ENCODE measurements around the gene UNC5CL. TPM values are rescaled to one million over a fixed set of nuclear protein-coding genes. Genes with fewer than 3 reads are reported as not detected.

Gene UNC5CL
- total RNA-seq, 4 donors from 2014 or later: 0.07 to 1.2 (median 0.37) TPM

DNA sequence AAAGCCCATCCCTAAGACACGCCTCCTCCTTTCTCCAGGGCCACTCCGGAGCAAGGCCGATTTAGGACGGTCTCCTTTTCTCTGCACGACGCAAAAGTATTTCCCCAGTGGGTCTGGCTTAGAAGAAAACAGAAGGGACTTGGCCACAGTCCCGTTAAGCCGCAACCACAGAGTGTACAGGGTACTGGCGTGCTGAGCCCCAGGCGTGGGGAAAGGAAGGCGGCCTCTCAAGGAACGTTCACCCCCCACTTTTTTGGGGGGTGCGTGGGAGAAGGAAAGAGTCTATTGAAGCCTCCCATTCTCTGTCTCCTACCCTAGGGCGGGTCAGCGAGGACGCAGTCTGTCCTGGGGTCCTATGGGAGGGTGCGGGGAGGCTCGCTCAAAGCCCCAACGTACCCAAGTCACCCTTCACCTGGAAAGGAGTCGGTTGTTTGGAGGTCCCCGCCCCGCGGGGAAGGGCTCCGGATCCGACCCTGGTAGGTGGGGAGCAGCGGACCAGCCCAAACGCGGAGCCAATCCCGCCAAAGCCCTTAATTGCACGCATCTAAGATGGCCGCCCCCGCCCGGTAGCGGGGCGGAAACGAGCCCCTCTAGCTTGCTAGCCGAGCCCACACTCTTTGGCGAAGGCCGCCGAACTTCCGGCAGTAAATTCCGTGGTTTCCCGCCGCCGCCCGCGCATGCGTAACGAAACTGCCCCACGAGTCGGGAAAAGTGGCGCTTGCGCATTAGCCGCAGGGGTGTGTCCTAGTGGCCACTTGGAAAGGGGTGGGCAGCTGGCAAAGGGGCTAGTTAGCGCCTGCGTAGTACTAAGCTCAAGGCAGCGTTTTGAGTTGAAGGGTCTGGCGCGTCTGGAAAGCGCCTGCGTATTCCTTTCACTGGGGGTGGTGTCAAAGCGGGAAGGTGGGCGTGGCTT, 33.2 kb upstream of the UNC5CL start, which contains the start of gene OARD1:
TSS of gene OARD1 (minus strand) at position 434 of the 913 bp plus-strand sequence. CDS start 722 bp downstream, outside the sequence.
- Histone ChIP-seq H3K4me3 (peak within 1 kb of the TSS; percentile 86 to 99), H3K9me3 (no peaks in the 10 kb centered on the region), H3K27ac (peak within 1 kb of the TSS; percentile 96 to 100 (median 100)), H3K4me1 (peaks cover 7 to 44% (median 13%) of the 10 kb centered on the region in 3 donors), H3K27me3 (no peaks in the 10 kb centered on the region), H3K36me3 (peaks cover 0 to 28% of the 10 kb centered on the region in 2 donors)
- TF ChIP-seq POLR2AphosphoS5 (IDR thresholded peaks at IDR 0.05) (peak; percentile 73), POLR2A (IDR thresholded peaks at IDR 0.05) (peak; percentile 69 to 79), EP300 (IDR thresholded peaks at IDR 0.05) (no peak)
- TF ChIP-seq, protein P1, sequence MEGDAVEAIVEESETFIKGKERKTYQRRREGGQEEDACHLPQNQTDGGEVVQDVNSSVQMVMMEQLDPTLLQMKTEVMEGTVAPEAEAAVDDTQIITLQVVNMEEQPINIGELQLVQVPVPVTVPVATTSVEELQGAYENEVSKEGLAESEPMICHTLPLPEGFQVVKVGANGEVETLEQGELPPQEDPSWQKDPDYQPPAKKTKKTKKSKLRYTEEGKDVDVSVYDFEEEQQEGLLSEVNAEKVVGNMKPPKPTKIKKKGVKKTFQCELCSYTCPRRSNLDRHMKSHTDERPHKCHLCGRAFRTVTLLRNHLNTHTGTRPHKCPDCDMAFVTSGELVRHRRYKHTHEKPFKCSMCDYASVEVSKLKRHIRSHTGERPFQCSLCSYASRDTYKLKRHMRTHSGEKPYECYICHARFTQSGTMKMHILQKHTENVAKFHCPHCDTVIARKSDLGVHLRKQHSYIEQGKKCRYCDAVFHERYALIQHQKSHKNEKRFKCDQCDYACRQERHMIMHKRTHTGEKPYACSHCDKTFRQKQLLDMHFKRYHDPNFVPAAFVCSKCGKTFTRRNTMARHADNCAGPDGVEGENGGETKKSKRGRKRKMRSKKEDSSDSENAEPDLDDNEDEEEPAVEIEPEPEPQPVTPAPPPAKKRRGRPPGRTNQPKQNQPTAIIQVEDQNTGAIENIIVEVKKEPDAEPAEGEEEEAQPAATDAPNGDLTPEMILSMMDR (IDR thresholded peaks at IDR 0.05): peak in 1 of 4 experiments; percentile 32
- ATAC-seq: peak; percentile 89
- 0% methylated on average over 4 of the region's 63 CpGs; no CpG with 5 or more reads in 1 of the 2 donors for WGBS, 2 donors (ENCODE audit: low coverage in 1 of 2)

DNA sequence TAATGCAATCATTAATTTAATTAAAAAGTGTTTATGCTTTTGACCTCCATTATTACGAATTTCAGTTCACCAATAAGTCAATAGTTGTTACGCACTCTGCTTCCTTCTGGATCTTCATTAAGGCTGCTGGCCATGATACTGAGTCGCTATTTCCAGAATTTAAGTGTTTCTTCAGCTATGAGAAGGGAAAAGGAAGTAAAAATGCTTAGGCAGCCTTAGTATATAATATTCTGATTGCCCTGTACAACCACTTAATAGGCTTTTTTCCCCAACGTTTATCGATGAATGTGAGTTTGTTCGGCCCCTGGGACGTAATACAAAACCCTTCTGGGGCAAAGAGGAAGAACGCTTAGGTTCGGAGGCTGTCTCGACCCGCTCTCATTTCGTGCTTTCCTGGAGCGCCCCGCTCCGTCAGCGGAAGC, 32.5 kb upstream of the UNC5CL start:
- H3K4me3 ChIP-seq: peak overlapping the region; percentile 59 to 86
- ATAC-seq: no peak
- no peak for TF ChIP-seq EP300 (IDR thresholded peaks at IDR 0.05)
- TF ChIP-seq, protein P1 (IDR thresholded peaks at IDR 0.05): peak in 2 of 4 experiments; percentile 7 to 27
- no peaks in the 10 kb centered on the region for H3K9me3 ChIP-seq
- peaks cover 7 to 46% (median 13%) of the 10 kb centered on the region in 3 donors for H3K4me1 ChIP-seq
- H3K36me3 ChIP-seq: peaks cover 0 to 30% of the 10 kb centered on the region in 2 donors
- peak overlapping the region; percentile 95 to 100 (median 98) for H3K27ac ChIP-seq
- H3K27me3 ChIP-seq: no peaks in the 10 kb centered on the region
- WGBS, 2 donors (ENCODE audit: low coverage in 1 of 2): 0 to 2% methylated on average over 4 to 15 of the region's 16 CpGs

DNA sequence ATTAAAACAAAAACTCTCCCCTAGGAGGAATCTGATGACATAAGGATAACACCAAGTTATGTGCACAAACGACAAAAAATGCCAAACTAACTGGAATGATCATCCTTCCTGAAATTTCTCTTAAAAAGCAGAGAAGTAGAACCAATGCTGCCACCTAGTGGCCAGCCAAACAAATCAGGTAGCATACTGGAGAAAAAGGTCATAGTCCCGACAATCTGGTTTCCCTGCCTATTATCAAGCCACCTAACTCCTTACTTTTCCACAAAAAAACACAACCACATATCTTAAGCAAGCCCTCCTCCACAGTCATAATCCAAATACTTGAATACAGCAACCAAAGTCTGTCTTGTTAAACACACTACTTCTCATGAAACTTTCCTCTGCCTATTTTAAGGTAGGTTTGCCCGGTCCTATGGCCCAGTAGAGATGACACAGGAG, 27.9 kb upstream of the UNC5CL start:
- TF ChIP-seq POLR2A (IDR thresholded peaks at IDR 0.05): no peak
- TF ChIP-seq, protein P1 (IDR thresholded peaks at IDR 0.05): peak; percentile 77 to 87 (median 80)
- TF ChIP-seq POLR2AphosphoS5 (IDR thresholded peaks at IDR 0.05): no peak
- TF ChIP-seq EP300 (IDR thresholded peaks at IDR 0.05): no peak
- 0 to 21% methylated on average over 2 to 3 of the region's 3 CpGs for WGBS, 2 donors (ENCODE audit: low coverage in 1 of 2)
- ATAC-seq: no peak
- H3K36me3 ChIP-seq: peaks cover 4 to 69% of the 10 kb centered on the region in 2 donors
- peaks cover 4 to 32% (median 7%) of the 10 kb centered on the region in 3 donors for H3K4me1 ChIP-seq
- H3K27me3 ChIP-seq: no peaks in the 10 kb centered on the region
- H3K4me3 ChIP-seq: no peak overlapping the region
- H3K27ac ChIP-seq: no peak overlapping the region
- H3K9me3 ChIP-seq: no peaks in the 10 kb centered on the region

DNA sequence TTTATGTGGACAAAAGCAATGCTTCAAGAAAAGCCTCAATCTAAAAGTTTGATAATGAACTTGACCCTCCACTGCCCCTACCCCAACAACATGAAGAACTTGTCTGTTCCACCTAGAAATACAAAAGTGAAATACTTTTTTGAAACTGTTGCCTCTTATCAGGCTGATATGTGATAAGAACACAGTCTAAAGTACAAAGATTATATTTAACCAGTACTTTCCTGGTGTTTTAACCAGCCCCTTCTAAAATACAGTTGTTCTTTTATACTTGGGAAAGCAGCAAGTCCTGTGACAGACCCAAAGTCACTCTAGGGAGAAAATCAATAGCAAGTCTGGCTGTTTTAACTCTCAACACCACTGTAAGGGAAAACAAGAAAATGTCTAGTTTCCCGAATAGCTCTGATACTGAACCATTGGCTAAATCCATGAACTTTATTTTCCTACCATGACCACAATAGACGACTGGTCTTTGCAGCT, 26.6 kb upstream of the UNC5CL start:
- peaks cover 0 to 33% (median 0%) of the 10 kb centered on the region in 3 donors for H3K4me1 ChIP-seq
- no peak overlapping the region for H3K4me3 ChIP-seq
- H3K36me3 ChIP-seq: peaks cover 4 to 77% of the 10 kb centered on the region in 2 donors
- no peaks in the 10 kb centered on the region for H3K9me3 ChIP-seq
- H3K27ac ChIP-seq: no peak overlapping the region
- WGBS, 2 donors (ENCODE audit: low coverage in 1 of 2): 95 to 100% methylated on average over 2 of the region's 2 CpGs
- TF ChIP-seq POLR2A (IDR thresholded peaks at IDR 0.05): no peak
- no peak for TF ChIP-seq POLR2AphosphoS5 (IDR thresholded peaks at IDR 0.05)
- no peak for TF ChIP-seq EP300 (IDR thresholded peaks at IDR 0.05)
- TF ChIP-seq, protein P1 (IDR thresholded peaks at IDR 0.05): no peak
- no peaks in the 10 kb centered on the region for H3K27me3 ChIP-seq
- no peak for ATAC-seq

Data from gastroesophageal sphincter (tissue), 4 donors.